HUDEP-2 (cell line): Measurements from ENCODE around the gene RTL1.

ENCODE experiments used
- DNase-seq, 76 experiments: peaks; one replicate each; lab custom pipeline; 2025; ENCODE audit not compliant: unreplicated experiment in 76 of 76; lab: John Stamatoyannopoulos, UW

The RTL1 gene

GRCh38 chr14:100903672-100904185 lies at the start of gene RTL1:
Gene RTL1 (minus strand): TSS chr14:100903722. CDS start chr14:100884788, 18,934 bp downstream.
- DNase-seq: no peak

GRCh38 chr14:100950024-100950423 lies 46.5 kb upstream of the RTL1 start:
- no peak for DNase-seq

- no peak for DNase-seq
Measured at GRCh38 chr14:100944052-100944451, 40.5 kb upstream of the RTL1 start.

DNA sequence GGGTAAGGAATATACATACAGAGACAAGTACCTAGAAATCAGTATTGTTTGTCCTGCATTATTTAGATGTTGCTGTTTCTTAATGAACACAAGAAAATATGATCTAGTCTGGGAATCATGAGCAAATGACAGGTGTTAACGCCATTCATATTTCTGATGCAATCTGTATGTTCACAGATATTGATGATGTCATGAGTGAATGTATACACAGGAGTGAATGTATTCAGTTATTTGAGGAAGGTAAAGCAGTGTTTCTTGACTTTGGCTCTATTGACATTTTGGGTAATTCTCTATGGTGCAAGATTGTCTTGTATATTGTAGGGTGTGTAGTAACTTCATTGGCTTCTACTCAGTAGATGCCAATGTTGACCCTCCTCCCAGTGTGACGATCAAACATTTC lies 26.7 kb upstream of the RTL1 start:
- DNase-seq: no peak

DNA sequence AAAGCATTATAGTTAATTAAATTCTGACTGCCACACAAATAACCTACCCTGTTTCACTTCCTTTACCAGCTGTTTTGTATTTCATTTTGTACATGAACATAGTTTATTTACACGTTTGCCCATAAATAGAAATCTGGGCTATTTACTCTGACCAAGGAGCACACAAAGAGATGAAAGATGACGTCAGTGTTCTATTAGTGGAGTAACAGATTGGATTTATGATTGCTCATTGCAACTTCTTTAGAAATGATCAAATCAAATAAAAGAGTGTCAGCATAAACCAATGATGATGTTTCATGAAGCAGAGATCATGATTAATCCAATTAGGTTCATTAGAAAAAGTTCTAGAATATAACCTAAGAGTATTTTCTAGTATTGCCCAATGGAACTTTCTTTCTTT lies 12.0 kb upstream of the RTL1 start:
- no peak for DNase-seq

DNA sequence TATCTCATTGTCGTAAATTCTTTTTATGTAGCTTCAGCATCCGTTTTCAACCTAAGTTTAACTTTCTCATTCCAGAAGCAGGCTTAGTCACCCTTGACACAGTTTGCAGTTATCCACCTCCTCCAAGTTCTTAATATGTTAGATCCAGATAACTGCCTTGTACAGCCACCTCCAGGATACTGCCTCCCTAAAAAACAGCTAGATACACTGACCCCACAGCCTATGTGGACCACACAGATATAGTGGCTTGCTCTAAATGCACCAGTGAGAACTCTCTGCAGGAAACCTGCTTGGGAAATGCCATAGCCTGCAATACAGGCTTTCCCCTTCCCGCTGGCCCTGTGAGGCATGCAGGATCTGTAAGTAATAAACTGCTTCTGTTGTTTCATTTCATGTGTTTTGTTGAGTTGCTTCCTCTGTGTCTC lies 11.1 kb upstream of the RTL1 start:
- DNase-seq: no peak

- no peak for DNase-seq
Measured at GRCh38 chr14:100911665-100912316, 8.3 kb upstream of the RTL1 start.

GRCh38 chr14:100910888-100911664 lies 7.6 kb upstream of the RTL1 start:
- DNase-seq: no peak

GRCh38 chr14:100909439-100909838 lies 5.9 kb upstream of the RTL1 start:
- DNase-seq: no peak

- no peak for DNase-seq
Measured at GRCh38 chr14:100907240-100907639, 3.7 kb upstream of the RTL1 start.

GRCh38 chr14:100906420-100906819 lies 2.9 kb upstream of the RTL1 start:
- no peak for DNase-seq

- no peak for DNase-seq
Measured at GRCh38 chr14:100905166-100905565, 1.6 kb upstream of the RTL1 start.

DNA sequence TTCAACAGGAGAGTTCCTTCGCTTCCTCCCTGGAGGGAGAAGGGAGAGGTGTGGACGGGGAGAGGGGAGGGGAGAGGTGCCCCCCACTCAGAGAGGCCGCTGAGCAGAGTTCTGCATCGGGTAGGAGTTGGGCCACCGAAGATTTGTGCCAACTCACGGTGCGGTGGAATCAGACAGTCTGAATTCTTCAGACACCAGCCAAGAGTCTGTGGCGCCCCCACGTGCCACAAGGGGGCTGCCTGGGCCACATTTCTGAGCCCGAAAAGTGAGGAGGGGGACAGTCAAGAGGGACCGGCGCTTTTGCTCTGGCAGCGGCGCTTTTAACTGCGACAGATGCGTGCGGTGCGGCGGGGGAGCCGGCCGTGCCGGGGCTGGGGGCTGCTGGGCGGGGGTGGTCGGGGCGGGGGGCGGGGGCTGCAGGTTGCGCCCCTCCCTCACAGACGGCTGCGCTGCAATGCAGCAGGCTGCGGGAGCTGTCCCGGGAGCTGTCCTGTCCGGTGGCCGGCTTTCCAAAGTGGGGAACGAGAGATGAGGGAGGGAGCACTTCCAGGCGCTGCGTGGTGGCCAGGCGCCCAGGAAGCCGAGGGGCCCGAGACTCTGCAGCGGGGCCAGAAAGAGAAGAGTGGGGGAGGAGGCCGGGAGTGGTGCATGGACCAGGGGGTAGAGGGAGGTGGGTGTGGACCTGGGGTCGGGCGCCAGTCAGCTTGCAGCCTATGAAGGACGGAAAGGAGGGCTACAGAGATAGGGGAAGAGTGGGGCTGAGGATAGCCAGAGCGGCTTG lies 975 bp upstream of the RTL1 start:
- no peak for DNase-seq

DNA sequence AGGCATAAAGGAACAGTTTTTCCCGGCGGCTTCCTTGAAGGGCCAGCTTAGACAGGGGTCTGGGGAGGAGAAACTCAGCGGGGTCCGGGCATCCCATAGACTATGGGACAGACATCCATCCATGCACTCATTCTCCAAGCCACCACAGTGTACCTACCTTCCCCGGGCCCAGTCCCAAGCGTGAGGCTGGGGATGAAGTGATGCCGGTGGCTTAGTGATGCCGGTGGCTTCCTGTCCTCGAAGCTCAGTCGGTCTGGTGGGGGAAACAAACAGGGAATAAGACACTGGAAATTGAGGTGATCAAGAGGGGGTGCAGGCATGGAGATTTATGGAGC lies 421 bp downstream of the RTL1 start:
- DNase-seq: no peak

GRCh38 chr14:100902295-100903133 lies 1.0 kb downstream of the RTL1 start:
- DNase-seq: no peak

DNA sequence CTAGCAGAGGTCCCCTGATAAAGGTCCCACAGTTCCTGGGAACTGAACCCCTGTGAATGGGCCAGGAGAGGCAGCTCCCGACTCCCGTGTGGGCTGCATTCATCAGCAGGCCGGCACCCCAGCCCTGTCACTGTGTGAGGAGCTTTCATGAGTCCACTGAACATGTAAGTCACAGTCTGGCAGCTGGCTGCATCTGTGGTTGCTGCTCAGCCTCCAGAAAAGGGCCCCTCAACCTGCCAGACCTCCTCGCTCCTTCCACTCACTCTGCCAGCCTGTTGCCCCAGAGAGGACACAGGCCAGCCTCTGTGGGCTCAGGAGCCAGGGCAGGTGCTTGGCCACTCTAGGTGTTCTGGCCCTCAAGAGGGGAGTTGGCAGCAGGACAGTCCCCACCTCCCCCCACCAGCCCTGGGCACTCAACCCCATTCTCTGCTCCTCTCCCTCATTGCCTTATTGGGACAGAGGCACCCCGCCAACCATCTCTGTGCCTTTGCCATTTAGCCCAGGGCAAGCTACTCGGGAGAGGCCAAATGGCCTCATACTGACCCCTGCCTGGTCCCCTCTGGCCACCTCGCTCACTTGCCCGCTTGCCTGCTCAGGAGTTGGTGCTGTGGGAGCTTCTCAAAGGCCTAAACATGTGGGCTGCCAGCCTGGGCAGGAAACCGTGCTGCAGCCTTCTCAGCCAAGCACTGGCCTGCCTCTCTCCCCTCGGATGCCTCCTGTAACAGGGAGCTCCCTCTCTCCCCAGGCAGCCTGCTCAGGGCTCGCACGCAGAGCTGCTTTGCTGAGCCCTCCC lies 1.9 kb downstream of the RTL1 start:
- no peak for DNase-seq

DNA sequence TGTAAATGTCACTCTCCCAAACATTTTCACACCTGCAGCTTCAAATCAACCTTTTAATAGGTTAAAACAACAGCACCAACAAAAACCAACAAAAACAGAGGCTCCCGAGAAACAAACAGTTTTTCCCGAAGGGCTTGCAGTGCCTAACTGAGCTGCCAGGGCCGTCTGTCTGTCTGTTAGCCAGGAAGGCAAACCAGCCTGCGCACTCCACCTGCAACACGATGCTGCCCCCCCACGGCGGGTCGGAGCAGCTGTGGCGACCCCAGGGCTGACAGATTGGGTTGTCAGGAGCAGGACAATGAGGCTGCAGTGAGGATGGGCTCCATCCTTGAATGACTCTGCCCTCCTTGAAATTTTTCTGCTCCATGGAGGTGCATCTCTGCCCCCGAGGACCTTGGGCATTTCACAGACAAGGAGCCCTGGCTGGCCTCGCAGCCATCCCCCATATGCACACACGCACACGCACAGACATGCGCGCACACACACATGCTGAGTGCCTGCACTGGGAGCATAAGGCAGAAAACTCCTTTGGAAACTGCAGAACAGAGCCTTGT lies 2.6 kb downstream of the RTL1 start:
- DNase-seq: peak in 8 of 76 experiments; percentile 2 to 24 (median 11)

DNA sequence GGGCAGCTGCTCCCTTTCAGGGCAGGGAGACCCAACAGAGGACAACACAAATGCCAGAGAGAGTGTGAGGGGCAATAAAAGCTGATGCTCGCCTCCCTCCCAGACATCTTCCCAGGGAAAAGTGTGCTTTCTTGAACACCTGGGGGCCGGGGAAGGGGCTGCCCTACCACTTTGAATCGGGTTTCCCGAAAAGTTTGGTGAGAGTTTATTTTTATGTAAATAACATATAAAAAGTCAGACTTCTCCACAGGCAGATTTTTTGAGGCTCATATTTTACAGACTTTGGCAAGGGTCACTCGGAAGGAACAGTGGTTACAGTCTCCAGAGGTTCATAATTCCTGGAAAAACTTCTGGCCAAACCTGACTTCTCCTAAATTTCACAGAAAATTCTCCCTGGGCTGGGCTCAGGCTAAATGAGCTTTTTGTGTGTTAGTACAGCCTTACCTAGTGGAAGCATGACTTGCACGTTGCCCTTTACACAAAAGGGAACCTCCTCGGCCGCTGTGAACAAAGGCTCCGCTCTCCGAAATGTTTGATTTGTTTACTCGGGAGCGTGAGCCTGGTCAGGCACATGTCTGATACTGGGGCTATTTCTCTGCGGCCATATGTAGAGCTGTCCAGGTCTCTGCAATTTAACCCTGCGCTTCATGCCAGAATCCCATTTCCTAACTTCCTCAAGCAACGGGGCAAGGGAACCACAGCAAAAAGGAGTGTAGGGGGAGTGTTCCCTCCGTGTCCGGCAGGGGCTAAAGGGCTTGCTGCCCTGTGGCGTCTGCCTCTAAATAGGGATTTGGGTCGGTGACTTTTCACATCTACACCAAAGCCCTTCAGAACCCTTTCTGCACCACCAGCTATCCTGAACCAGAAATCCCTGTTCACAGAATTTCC lies 3.4 kb downstream of the RTL1 start:
- DNase-seq: no peak
